Endothelial cell of umbilical vein (primary cell): ENCODE measurements around the gene THBS3. TPM values are rescaled to one million over a fixed set of nuclear protein-coding genes. Genes with fewer than 3 reads are reported as not detected.

Experiments
- BruUV-seq: library from RNA; stranded (reverse); fragments of 400-500 nt; replicated peaks from 2 replicates; lab custom pipeline; 2021; lab: Mats Ljungman, UMichigan
- CTCF ChIA-PET: fragments of 300-600, 350-600 bp; sonication (Branson Sonifier 250); formaldehyde crosslinking; loops from one replicate; lab custom pipeline; 2021; ENCODE audit warnings: antibody characterized with exemption, inconsistent platforms; lab: Charles Lee
- POLR2A ChIA-PET: fragments of 300-600, 350-600 bp; sonication (Branson Sonifier 250); formaldehyde crosslinking; loops from one replicate; lab custom pipeline; 2021; ENCODE audit warnings: antibody characterized with exemption, inconsistent platforms; lab: Charles Lee
- DNase-seq: peaks from one replicate; pipeline ENCODE4 v3.0.0-alpha.2; 2011; ENCODE audit warnings: low read depth, low spot score
- FAIRE-seq: peaks from 2 replicates; lab custom pipeline; 2011; peaks lifted over from hg19 to GRCh38; lab: Jason Lieb, UNC
- H2AFZ ChIP-seq: 2 replicates; pipeline ENCODE4 v1.6.0; 2012; ENCODE audit warnings: low read depth, low read length, control low read depth, inconsistent platforms
- H3K27ac ChIP-seq: 2 replicates; pipeline ENCODE4 v1.5.1; 2011; ENCODE audit warnings: low read depth, mild to moderate bottlenecking, control low read depth, low read length, moderate library complexity; ENCODE audit not compliant: insufficient read depth
- H3K27me3 ChIP-seq, 2 experiments: 2 replicates each; pipeline versions ENCODE4 v1.6.0 to v1.6.1; 2011; ENCODE audit warnings: low read length in 2 of 2, mixed read lengths in 1 of 2; ENCODE audit not compliant: control insufficient read depth in 2 of 2, insufficient read depth in 2 of 2
- H3K36me3 ChIP-seq, 2 experiments: 2 replicates in 1 of 2; 3 replicates in 1 of 2; pipeline ENCODE4 v1.5.1; 2011; ENCODE audit warnings: low read length in 2 of 2, mild to moderate bottlenecking in 1 of 2, moderate library complexity in 1 of 2; ENCODE audit not compliant: control insufficient read depth in 2 of 2, insufficient read depth in 2 of 2; ENCODE audit errors: extremely low read depth in 1 of 2
- H3K4me1 ChIP-seq: 3 replicates; pipeline ENCODE4 v1.5.1; 2011; ENCODE audit warnings: mild to moderate bottlenecking, low read length; ENCODE audit not compliant: control insufficient read depth, insufficient read depth; ENCODE audit errors: extremely low read depth
- H3K4me2 ChIP-seq: 2 replicates; pipeline ENCODE4 v1.6.1; 2011; ENCODE audit warnings: low read length, control low read depth, mixed read lengths; ENCODE audit not compliant: insufficient read depth
- H3K4me3 ChIP-seq, 3 experiments: fragments of 200-600 bp in 1 of 3; sonication (generic), shearing (Covaris generic) in 1 of 3; replicated peaks in 1 of 3; 2 replicates each; pipeline ENCODE4 v1.5.1; 2011 to 2016; ENCODE audit warnings: control low read depth in 3 of 3, low read length in 3 of 3, mild to moderate bottlenecking in 2 of 3, inconsistent platforms in 1 of 3, low read depth in 1 of 3, moderate library complexity in 1 of 3; ENCODE audit not compliant: insufficient read depth in 1 of 3
- H3K79me2 ChIP-seq: 2 replicates; pipeline ENCODE4 v1.6.0; 2012; ENCODE audit warnings: low read length, inconsistent platforms; ENCODE audit not compliant: control insufficient read depth, insufficient read depth
- H3K9ac ChIP-seq: replicated peaks from 2 replicates; pipeline ENCODE3; 2011; ENCODE audit warnings: low read length, control low read depth; ENCODE audit not compliant: insufficient read depth; ENCODE audit errors: extremely low read depth
- H3K9me1 ChIP-seq: replicated peaks from 3 replicates; pipeline ENCODE4 v1.6.0; 2011; ENCODE audit warnings: mild to moderate bottlenecking, low read length; ENCODE audit not compliant: control insufficient read depth, insufficient read depth; ENCODE audit errors: extremely low read depth
- H3K9me3 ChIP-seq: replicated peaks from 2 replicates; pipeline ENCODE4 v1.5.1; 2012; ENCODE audit warnings: low read length, inconsistent platforms; ENCODE audit not compliant: control insufficient read depth, insufficient read depth
- H4K20me1 ChIP-seq: replicated peaks from 2 replicates; pipeline ENCODE3; 2011; ENCODE audit warnings: mild to moderate bottlenecking, low read length; ENCODE audit not compliant: control insufficient read depth, insufficient read depth; ENCODE audit errors: extremely low read depth
- EZH2 ChIP-seq: IDR thresholded peaks from 2 replicates; pipeline ENCODE4 v1.6.1; 2012; ENCODE audit warnings: borderline replicate concordance, low read depth, mild to moderate bottlenecking, moderate library complexity, low read length, inconsistent platforms; ENCODE audit not compliant: severe bottlenecking
- FOS ChIP-seq: IDR thresholded peaks from 2 replicates; pipeline ENCODE4 v1.6.1; 2011; ENCODE audit warnings: mild to moderate bottlenecking, low read length, moderate library complexity, borderline replicate concordance; ENCODE audit not compliant: insufficient read depth
- GATA2 ChIP-seq: IDR thresholded peaks from 2 replicates; pipeline ENCODE4 v1.7.0; 2011; ENCODE audit warnings: low read depth, mild to moderate bottlenecking, moderate library complexity, mixed read lengths, low read length; ENCODE audit not compliant: insufficient read length, insufficient read depth
- JUN ChIP-seq: IDR thresholded peaks from 2 replicates; pipeline ENCODE4 v1.6.1; 2011; ENCODE audit warnings: borderline replicate concordance, low read depth; ENCODE audit not compliant: insufficient read length, insufficient read depth
- MYC ChIP-seq: IDR thresholded peaks from one replicate; pipeline ENCODE4 v1.6.1; 2011; ENCODE audit warnings: mild to moderate bottlenecking, low read depth, low read length
- POLR2A ChIP-seq: IDR thresholded peaks from 2 replicates; pipeline ENCODE4 v1.6.1; 2012; ENCODE audit warnings: low read depth, mild to moderate bottlenecking, control low read depth, low read length
- POLR2AphosphoS5 ChIP-seq: IDR thresholded peaks from 2 replicates; pipeline ENCODE4 v1.6.1; 2012; ENCODE audit warnings: low read depth, mild to moderate bottlenecking, control low read depth, low read length, moderate library complexity; ENCODE audit not compliant: insufficient read depth
- dilution Hi-C: fragments of 300-500 bp; cut with MboI; formaldehyde crosslinking; loops from one replicate; pipeline ENCODE4 v1.15.0; 2019; ENCODE audit warnings: low sequenced_read_pairs; ENCODE audit not compliant: extremely low pct_ligation_motif_present
- intact Hi-C: fragments of 100-400 bp; cut with micrococcal nuclease; formaldehyde crosslinking; loops from one replicate; pipeline ENCODE4 v1.10.0; 2022
- polyA plus RNA-seq, 4 experiments: library from polyadenylated mRNA; depleted of rRNA in 3 of 4; stranded (reverse) in 3 of 4; unstranded in 1 of 4; fragments of >200 nt; gene quantifications; 2 replicates each; pipeline versions ENCODE4 v1.2.1 to v1.2.3, GENCODE V29; 2011 to 2012; ENCODE audit warnings: missing spikeins in 1 of 4
- total RNA-seq: library from RNA; stranded (reverse); gene quantifications from 2 replicates; pipeline ENCODE4 v1.2.3, GENCODE V29; 2021
- TF ChIP-seq, protein P1 (sequence below), 2 donors: IDR thresholded peaks; 1 replicate in 1 of 2; 2 replicates in 1 of 2; pipeline ENCODE4 v1.5.1; 2011; ENCODE audit warnings: low read length in 2 of 2, mild to moderate bottlenecking in 2 of 2, moderate library complexity in 2 of 2, control low read depth in 1 of 2, inconsistent platforms in 1 of 2, low read depth in 1 of 2; ENCODE audit not compliant: insufficient read depth in 1 of 2; ENCODE audit errors: extremely low read depth in 1 of 2
- TF ChIP-seq, protein P2 (sequence below): IDR thresholded peaks from 2 replicates; pipeline ENCODE4 v1.6.1; 2011; ENCODE audit not compliant: insufficient read depth, insufficient read length

THBS3 gene
- total and polyA plus RNA-seq, 2 donors (not counting 3 experiments of a cell fraction or from before 2014, with no cell fraction given): 23.6 to 25.7 TPM

DNA sequence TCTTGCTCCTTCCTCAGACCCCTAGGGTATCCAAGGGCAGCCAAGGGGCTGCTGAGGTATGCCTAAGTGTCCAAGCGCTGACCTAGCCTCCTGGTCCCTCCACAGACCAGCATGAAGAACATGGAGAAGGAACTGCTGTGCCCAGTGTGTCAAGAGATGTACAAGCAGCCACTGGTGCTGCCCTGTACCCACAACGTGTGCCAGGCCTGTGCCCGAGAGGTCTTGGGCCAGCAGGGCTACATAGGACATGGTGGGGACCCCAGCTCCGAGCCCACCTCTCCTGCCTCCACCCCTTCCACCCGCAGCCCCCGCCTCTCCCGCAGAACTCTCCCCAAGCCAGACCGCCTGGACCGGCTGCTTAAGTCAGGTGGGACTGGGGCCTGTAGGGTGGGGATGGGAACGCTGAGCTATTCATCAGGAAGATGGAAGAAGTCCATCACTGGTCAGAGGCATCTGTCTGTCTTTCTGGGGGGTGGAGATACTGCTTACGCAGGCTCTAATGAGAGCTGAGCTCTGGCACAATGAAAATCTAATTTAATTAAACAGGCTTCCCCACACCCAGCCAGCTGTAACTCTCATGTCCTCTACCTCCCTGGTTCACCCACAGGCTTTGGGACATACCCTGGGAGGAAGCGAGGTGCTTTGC lies 32.3 kb downstream of the THBS3 start:
- Histone ChIP-seq H3K36me3 (peaks cover 4 to 25% of the 10 kb centered on the region in 2 experiments), H3K79me2 (peaks cover 16% of the 10 kb centered on the region), H3K9ac (no peak overlapping the region), H3K4me3 (no peak overlapping the region), H3K27me3 (no peaks in the 10 kb centered on the region), H3K27ac (no peak overlapping the region), H3K4me2 (no peak overlapping the region), H3K9me1 (no peaks in the 10 kb centered on the region), H3K9me3 (no peaks in the 10 kb centered on the region), H3K4me1 (peaks cover 11% of the 10 kb centered on the region), H4K20me1 (no peaks in the 10 kb centered on the region), H2AFZ (no peak overlapping the region)
- TF ChIP-seq POLR2A: no peak
- no peak for TF ChIP-seq MYC
- no peak for TF ChIP-seq GATA2
- TF ChIP-seq, protein P1, sequence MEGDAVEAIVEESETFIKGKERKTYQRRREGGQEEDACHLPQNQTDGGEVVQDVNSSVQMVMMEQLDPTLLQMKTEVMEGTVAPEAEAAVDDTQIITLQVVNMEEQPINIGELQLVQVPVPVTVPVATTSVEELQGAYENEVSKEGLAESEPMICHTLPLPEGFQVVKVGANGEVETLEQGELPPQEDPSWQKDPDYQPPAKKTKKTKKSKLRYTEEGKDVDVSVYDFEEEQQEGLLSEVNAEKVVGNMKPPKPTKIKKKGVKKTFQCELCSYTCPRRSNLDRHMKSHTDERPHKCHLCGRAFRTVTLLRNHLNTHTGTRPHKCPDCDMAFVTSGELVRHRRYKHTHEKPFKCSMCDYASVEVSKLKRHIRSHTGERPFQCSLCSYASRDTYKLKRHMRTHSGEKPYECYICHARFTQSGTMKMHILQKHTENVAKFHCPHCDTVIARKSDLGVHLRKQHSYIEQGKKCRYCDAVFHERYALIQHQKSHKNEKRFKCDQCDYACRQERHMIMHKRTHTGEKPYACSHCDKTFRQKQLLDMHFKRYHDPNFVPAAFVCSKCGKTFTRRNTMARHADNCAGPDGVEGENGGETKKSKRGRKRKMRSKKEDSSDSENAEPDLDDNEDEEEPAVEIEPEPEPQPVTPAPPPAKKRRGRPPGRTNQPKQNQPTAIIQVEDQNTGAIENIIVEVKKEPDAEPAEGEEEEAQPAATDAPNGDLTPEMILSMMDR (IDR thresholded peaks at IDR 0.05; ENCODE audit: extremely low read depth in 1 of 2, insufficient read depth in 1 of 2, low read depth in 1 of 2, low read length in 2 of 2): no peak
- TF ChIP-seq EZH2: no peak
- no peak for TF ChIP-seq JUN
- TF ChIP-seq, protein P2, sequence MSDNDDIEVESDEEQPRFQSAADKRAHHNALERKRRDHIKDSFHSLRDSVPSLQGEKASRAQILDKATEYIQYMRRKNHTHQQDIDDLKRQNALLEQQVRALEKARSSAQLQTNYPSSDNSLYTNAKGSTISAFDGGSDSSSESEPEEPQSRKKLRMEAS: no peak
- TF ChIP-seq FOS: no peak
- TF ChIP-seq POLR2AphosphoS5: no peak
- dilution Hi-C loops: no loop called here
- no peak for FAIRE-seq
- no peak for DNase-seq
- BruUV-seq: no TSS peak
- ChIA-PET CTCF (interaction anchor here (0.6 to 3.9 kb wide), 9 partner anchors 9 to 473 kb away, joined by 3 to 88 read pairs (median 9); partner anchors contain the start of gene THBS3), POLR2A (no interaction called here)
- intact Hi-C loops: no loop called here
